ENCODE measurements around the gene RANBP10.
A peak's percentile ranks its signal among the peaks of the same experiment; 100 is the strongest.

RANBP10 gene

GRCh38 chr16:67805718-67806427 lies 487 bp downstream of the RANBP10 start:
- TF ChIP-seq, protein P1, sequence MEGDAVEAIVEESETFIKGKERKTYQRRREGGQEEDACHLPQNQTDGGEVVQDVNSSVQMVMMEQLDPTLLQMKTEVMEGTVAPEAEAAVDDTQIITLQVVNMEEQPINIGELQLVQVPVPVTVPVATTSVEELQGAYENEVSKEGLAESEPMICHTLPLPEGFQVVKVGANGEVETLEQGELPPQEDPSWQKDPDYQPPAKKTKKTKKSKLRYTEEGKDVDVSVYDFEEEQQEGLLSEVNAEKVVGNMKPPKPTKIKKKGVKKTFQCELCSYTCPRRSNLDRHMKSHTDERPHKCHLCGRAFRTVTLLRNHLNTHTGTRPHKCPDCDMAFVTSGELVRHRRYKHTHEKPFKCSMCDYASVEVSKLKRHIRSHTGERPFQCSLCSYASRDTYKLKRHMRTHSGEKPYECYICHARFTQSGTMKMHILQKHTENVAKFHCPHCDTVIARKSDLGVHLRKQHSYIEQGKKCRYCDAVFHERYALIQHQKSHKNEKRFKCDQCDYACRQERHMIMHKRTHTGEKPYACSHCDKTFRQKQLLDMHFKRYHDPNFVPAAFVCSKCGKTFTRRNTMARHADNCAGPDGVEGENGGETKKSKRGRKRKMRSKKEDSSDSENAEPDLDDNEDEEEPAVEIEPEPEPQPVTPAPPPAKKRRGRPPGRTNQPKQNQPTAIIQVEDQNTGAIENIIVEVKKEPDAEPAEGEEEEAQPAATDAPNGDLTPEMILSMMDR (IDR thresholded peaks at IDR 0.05; ENCODE audit: low read depth, low read length) = no peak
- H3K4me3 ChIP-seq (ENCODE audit: low read depth, low read length) = peak overlapping the region; percentile 83

DNA sequence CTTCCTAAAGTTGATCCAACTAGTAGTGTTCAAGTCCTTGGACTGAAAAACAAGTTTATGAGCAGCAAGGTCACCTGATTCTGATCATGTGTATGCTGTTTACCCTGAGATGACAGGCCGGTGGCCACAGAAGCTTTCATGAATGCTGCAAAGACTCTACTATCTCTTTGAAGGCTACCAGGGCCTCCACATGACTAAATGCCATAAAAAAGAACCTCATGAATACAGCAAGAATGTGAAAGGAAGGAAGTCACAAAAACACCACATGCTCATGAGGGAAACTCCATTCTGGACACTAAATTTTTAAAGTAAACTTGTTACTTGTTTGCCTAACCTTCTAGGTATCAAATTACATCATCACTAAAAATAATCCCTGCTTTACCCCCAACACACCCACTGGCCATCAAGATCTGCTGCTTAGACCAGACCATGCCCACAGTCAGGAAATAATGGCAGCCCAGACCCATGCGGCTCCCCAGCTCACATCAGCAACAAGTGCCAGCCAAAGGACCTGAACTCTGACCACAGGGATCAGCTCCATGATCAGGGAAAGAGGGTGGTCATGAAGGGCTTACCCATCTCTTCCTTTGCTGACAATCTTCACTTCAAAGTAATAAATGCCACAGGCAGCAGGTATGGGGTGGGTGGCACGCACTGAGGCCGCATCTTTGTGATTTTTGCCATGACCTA lies 1.4 kb downstream of the RANBP10 start:
- TF ChIP-seq, protein P1 (IDR thresholded peaks at IDR 0.05; ENCODE audit: low read depth, low read length) = no peak
- H3K4me3 ChIP-seq (ENCODE audit: low read depth, low read length) = peak overlapping the region; percentile 83

DNA sequence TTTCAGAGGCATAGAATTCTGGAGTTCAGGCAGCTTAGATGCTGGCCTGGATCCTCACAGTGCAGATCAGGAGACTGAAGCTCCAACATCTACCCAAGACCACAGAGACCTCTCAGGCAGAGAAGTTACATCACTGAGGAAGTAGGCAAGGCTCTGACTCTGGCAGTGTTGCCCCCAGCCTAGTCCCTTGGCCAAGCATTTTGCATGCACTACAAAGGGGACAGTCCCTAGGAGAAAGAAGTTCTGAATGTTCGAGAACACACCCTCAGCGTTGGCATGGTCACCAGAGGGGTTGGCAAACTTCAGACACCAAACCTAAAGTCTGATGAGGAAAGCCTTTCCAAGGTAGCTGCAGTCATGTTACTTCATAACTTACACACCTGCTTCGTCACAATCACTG lies 2.5 kb downstream of the RANBP10 start:
- H3K4me3 ChIP-seq (ENCODE audit: low read depth, low read length) = no peak overlapping the region
- TF ChIP-seq, protein P1 (IDR thresholded peaks at IDR 0.05; ENCODE audit: low read depth, low read length) = no peak

GRCh38 chr16:67801883-67802282 lies 4.5 kb downstream of the RANBP10 start:
- H3K4me3 ChIP-seq (ENCODE audit: low read depth, low read length) = no peak overlapping the region
- TF ChIP-seq, protein P1 (IDR thresholded peaks at IDR 0.05; ENCODE audit: low read depth, low read length) = no peak

GRCh38 chr16:67801241-67801640 lies 5.1 kb downstream of the RANBP10 start:
- TF ChIP-seq, protein P1 (IDR thresholded peaks at IDR 0.05; ENCODE audit: low read depth, low read length) = no peak
- no peak overlapping the region for H3K4me3 ChIP-seq (ENCODE audit: low read depth, low read length)

GRCh38 chr16:67800338-67800926 lies 5.9 kb downstream of the RANBP10 start:
- no peak overlapping the region for H3K4me3 ChIP-seq (ENCODE audit: low read depth, low read length)
- TF ChIP-seq, protein P1 (IDR thresholded peaks at IDR 0.05; ENCODE audit: low read depth, low read length) = no peak

All from WI38 (cell line).